Lower lobe of right lung (tissue), 2 donors: Measurements from ENCODE around the gene HS3ST1. TPM values are rescaled to one million over a fixed set of nuclear protein-coding genes. Genes with fewer than 3 reads are reported as not detected.

Experiments
- ATAC-seq, 2 donors: fragments of 200-7000 bp; cut with Tn5 transposase; one replicate each; pipeline ENCODE4 v1.9.1; 2020 to 2022; ENCODE audit warnings: mild to moderate bottlenecking in 2 of 2, moderate library complexity in 2 of 2
- DNase-seq: peaks from one replicate; pipeline ENCODE4 v3.0.0-alpha.2; 2020
- H3K27ac ChIP-seq: fragments of 200-600 bp; one replicate; pipeline ENCODE4 v1.8.0; 2022
- H3K27me3 ChIP-seq: fragments of 200-600 bp; one replicate; pipeline ENCODE4 v1.8.0; 2022; ENCODE audit warnings: low read depth
- H3K36me3 ChIP-seq: fragments of 200-600 bp; one replicate; pipeline ENCODE4 v1.8.0; 2022; ENCODE audit warnings: mild to moderate bottlenecking
- H3K4me1 ChIP-seq: fragments of 200-600 bp; one replicate; pipeline ENCODE4 v1.8.0; 2022
- H3K4me3 ChIP-seq: fragments of 200-600 bp; one replicate; pipeline ENCODE4 v1.8.0; 2022; ENCODE audit warnings: mild to moderate bottlenecking
- H3K9me3 ChIP-seq: fragments of 200-600 bp; one replicate; pipeline ENCODE4 v1.8.0; 2022
- CTCF ChIP-seq: fragments of 200-600 bp; IDR thresholded peaks from one replicate; pipeline ENCODE4 v1.8.0; 2022; ENCODE audit warnings: antibody characterized with exemption, mild to moderate bottlenecking
- intact Hi-C: fragments of 100-400 bp; cut with DNase I; formaldehyde crosslinking; loops from one replicate; pipeline ENCODE4 v1.11.0; 2022
- total RNA-seq: library from RNA; stranded (reverse); fragmentation: NEBNext Ultra II Directional; extraction: Animal tissue kit (Norgen Biotek cat#: 25700); gene quantifications from one replicate; pipeline ENCODE4 v1.2.1, GENCODE V29; 2021
- donor health status: DM: no; HTN: yes; CAD: no; lungs with severe emphysema.

HS3ST1 gene
- total RNA-seq, 1 donor from 2014 or later: 3.8 TPM

DNA sequence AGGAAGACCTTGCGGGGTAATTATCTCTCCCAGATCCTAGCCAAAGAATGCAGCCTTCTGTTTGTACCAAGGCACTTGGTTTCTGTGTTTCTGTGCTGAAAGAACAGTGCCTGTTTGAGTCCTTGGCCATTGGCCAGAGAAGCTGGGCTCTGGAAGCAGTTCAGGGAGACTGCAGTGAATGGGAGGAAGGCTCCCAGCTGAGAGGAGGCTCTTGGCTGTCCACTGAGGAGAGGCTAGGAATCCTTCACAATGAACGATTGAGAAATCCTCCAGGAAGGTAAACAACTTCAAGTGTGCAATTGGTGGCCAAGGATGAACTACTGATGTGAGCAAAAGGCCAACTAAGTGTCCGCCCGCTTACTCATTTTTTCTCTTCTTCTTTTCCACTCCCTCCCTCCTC is 61.3 kb downstream of the HS3ST1 start:
- no peak for DNase-seq
- H3K4me1 ChIP-seq: no peaks in the 10 kb centered on the region

DNA sequence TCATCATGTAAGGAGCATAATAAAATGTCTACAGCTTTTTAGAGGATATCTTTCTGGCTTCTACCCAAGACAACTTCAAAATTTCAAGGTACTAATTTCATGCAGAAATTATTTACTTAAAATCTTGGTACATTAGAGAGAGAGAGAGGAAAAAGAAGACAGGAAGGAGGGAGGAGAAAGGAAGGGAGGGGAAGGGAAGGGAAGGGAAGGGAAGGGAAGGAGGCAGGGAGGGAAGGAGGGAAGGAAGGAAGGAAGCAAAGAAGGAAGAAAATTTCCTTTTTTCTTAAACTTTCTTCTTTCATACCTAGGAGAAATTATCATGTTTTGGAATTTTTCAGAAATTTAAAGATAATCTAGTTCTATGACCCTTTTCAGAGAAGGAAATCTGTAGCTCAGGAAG is 61.8 kb downstream of the HS3ST1 start:
- Histone ChIP-seq H3K27me3 (no peaks in the 10 kb centered on the region), H3K4me3 (no peak overlapping the region), H3K9me3 (no peaks in the 10 kb centered on the region), H3K27ac (no peak overlapping the region), H3K4me1 (no peaks in the 10 kb centered on the region), H3K36me3 (no peaks in the 10 kb centered on the region)
- TF ChIP-seq CTCF: no peak
- ATAC-seq (no peak), DNase-seq (no peak)
- intact Hi-C loops: no loop called here

More for the DNA sequence above, 61.3 kb downstream of the HS3ST1 start:
- intact Hi-C loops: no loop called here
- Histone ChIP-seq H3K36me3 (no peaks in the 10 kb centered on the region), H3K4me3 (no peak overlapping the region), H3K9me3 (no peaks in the 10 kb centered on the region), H3K27ac (no peak overlapping the region), H3K27me3 (no peaks in the 10 kb centered on the region)
- no peak for TF ChIP-seq CTCF
- peak in 1 of 2 donors; percentile 57 for ATAC-seq

DNA sequence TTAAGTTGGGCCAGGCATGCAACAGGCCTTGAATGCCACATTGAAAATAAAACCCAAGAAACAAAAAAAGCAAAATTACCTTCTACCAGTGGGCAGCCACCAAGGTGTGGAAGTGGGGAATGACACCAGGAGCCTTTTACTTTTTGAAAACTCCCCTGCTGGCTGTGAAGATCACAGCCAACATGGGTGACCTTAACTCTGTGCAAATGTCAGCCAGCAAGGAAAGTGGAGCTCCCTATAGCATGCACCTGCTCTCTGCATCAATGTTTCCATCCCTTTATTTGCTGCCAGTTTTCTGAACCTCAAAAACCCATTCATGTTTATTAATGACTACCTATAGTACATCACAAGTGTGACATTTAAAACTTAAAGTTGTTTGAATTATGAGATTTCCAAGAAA is 63.7 kb downstream of the HS3ST1 start:
- DNase-seq (no peak), ATAC-seq (no peak)
- no peak overlapping the region for H3K27ac ChIP-seq
- intact Hi-C loops: no loop called here
- no peaks in the 10 kb centered on the region for H3K4me1 ChIP-seq
- H3K9me3 ChIP-seq: no peaks in the 10 kb centered on the region
- no peak overlapping the region for H3K4me3 ChIP-seq
- no peaks in the 10 kb centered on the region for H3K27me3 ChIP-seq
- no peak for TF ChIP-seq CTCF
- H3K36me3 ChIP-seq: no peaks in the 10 kb centered on the region

- ATAC-seq (no peak), DNase-seq (no peak)
- Histone ChIP-seq H3K27me3 (no peaks in the 10 kb centered on the region), H3K36me3 (no peaks in the 10 kb centered on the region), H3K9me3 (no peaks in the 10 kb centered on the region), H3K4me1 (no peaks in the 10 kb centered on the region), H3K4me3 (no peak overlapping the region), H3K27ac (no peak overlapping the region)
- intact Hi-C loops: no loop called here
- no peak for TF ChIP-seq CTCF
These were observed 69.1 kb downstream of the HS3ST1 start for GRCh38 chr4:11359591-11359990.

GRCh38 chr4:11355226-11355625 is 73.5 kb downstream of the HS3ST1 start:
- H3K9me3 ChIP-seq: no peaks in the 10 kb centered on the region
- H3K27ac ChIP-seq: no peak overlapping the region
- H3K27me3 ChIP-seq: no peaks in the 10 kb centered on the region
- ATAC-seq: no peak
- no peak overlapping the region for H3K4me3 ChIP-seq
- intact Hi-C loops: no loop called here
- H3K36me3 ChIP-seq: no peaks in the 10 kb centered on the region
- no peak for DNase-seq
- no peak for TF ChIP-seq CTCF
- H3K4me1 ChIP-seq: no peaks in the 10 kb centered on the region

DNA sequence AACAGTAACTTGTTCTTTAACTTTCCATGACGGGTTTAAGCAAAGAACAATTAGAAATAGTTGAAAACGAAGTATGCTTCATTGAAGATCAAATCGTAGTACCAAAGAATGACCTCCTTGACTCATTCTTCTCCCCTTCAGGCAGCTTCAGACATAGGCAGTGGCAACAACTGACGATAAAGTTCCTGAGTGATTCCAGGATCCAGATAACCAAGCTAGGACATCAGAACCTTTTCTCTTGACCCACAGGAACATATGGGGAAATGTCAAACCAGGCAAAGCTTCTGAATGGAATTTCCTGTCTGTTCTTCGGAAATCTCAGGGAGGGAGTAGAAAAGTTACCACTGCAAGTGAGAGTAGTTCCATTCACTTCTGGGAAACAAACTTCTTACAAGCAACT is 74.2 kb downstream of the HS3ST1 start:
- H3K4me1 ChIP-seq: no peaks in the 10 kb centered on the region
- H3K4me3 ChIP-seq: no peak overlapping the region
- ATAC-seq: no peak
- H3K27ac ChIP-seq: no peak overlapping the region
- H3K9me3 ChIP-seq: no peaks in the 10 kb centered on the region
- DNase-seq: no peak
- intact Hi-C loops: no loop called here
- H3K36me3 ChIP-seq: no peaks in the 10 kb centered on the region
- TF ChIP-seq CTCF: no peak
- no peaks in the 10 kb centered on the region for H3K27me3 ChIP-seq
